HepG2 (cell line): Measurements from ENCODE around the gene PBX1. TPM values are rescaled to one million over a fixed set of nuclear protein-coding genes. Genes with fewer than 3 reads are reported as not detected.

Experiments
- BCLAF1 ChIP-seq: fragments of 450-650 bp; IDR thresholded peaks from 2 replicates; pipeline ENCODE4 v1.6.1; 2017; ENCODE audit warnings: mild to moderate bottlenecking
- BHLHE40 ChIP-seq: IDR thresholded peaks from 2 replicates; pipeline ENCODE4 v1.6.1; 2011; ENCODE audit warnings: low read length, improper control_type of control experiment
- CERS6 ChIP-seq: sonication (generic); formaldehyde crosslinking; IDR thresholded peaks from 2 replicates; pipeline ENCODE4 v1.5.0; 2020; ENCODE audit warnings: missing genetic modification reagents
- KDM6A ChIP-seq: IDR thresholded peaks from 2 replicates; pipeline ENCODE4 v1.6.1; 2016; ENCODE audit warnings: low read depth
- MLXIP ChIP-seq: sonication (generic); formaldehyde crosslinking; IDR thresholded peaks from 2 replicates; pipeline ENCODE4 v1.9.0; 2021; ENCODE audit warnings: missing genetic modification reagents, borderline replicate concordance
- NKX3-1 ChIP-seq: sonication (generic); formaldehyde crosslinking; IDR thresholded peaks from 2 replicates; pipeline ENCODE4 v1.5.0; 2020; ENCODE audit warnings: missing genetic modification reagents
- NR2C2 ChIP-seq: sonication (generic); formaldehyde crosslinking; IDR thresholded peaks from 2 replicates; pipeline ENCODE4 v1.4.0; 2020; ENCODE audit warnings: missing genetic modification reagents, mild to moderate bottlenecking, moderate library complexity, borderline replicate concordance
- PAXIP1 ChIP-seq: sonication (generic); formaldehyde crosslinking; conservative IDR thresholded peaks from 2 replicates; pipeline ENCODE4 v1.4.0; 2020; ENCODE audit warnings: mild to moderate bottlenecking, missing genetic modification reagents, moderate library complexity
- ZBTB42 ChIP-seq: sonication (generic); formaldehyde crosslinking; IDR thresholded peaks from 2 replicates; pipeline ENCODE4 v1.5.0; 2020; ENCODE audit warnings: mild to moderate bottlenecking, missing genetic modification reagents
- ZNF501 ChIP-seq: sonication (generic); formaldehyde crosslinking; IDR thresholded peaks from 2 replicates; pipeline ENCODE4 v1.5.1; 2020; ENCODE audit warnings: mild to moderate bottlenecking, moderate library complexity, missing genetic modification reagents
- polyA plus RNA-seq, 8 experiments: library from polyadenylated mRNA; depleted of rRNA in 3 of 8; stranded (reverse) in 7 of 8; unstranded in 1 of 8; fragments of >200 nt; fragmentation: Illumina TruSeq in 4 of 8; extraction: Trizol in 4 of 8; gene quantifications; 2 replicates each; pipeline versions ENCODE4 v1.2.1 to v1.2.3, GENCODE V29; 2011 to 2016; ENCODE audit warnings: low read depth in 4 of 8, missing spikeins in 1 of 8, mixed read lengths in 1 of 8; ENCODE audit not compliant: insufficient read depth in 1 of 8
- total RNA-seq, 5 experiments: library from RNA; depleted of rRNA; stranded (reverse); fragments of >200 nt; fragmentation: Illumina TruSeq; extraction: Trizol; gene quantifications; 2 replicates each; pipeline ENCODE4 v1.2.3, GENCODE V29; 2016; ENCODE audit warnings: low read depth in 1 of 5

The PBX1 gene
- total and polyA plus RNA-seq, 2 of the 13 experiments (the other 11 are each of a cell fraction or from before 2014, with no cell fraction given), result 0.24 TPM; not detected in 1

GRCh38 chr1:164683235-164683634 lies 124.3 kb downstream of the PBX1 start (continued):
- no peak for TF ChIP-seq PAXIP1 (CRISPR knock-in tag)
- TF ChIP-seq BCLAF1, result no peak
- TF ChIP-seq BHLHE40, result no peak
- TF ChIP-seq NKX3-1 (CRISPR knock-in tag), result no peak
- no peak for TF ChIP-seq ZNF501 (CRISPR knock-in tag)
- no peak for TF ChIP-seq CERS6 (CRISPR knock-in tag)
- no peak for TF ChIP-seq MLXIP (CRISPR knock-in tag)
- TF ChIP-seq ZBTB42, result no peak
- no peak for TF ChIP-seq KDM6A (CRISPR knock-in tag)
- TF ChIP-seq NR2C2 (CRISPR knock-in tag), result no peak
